Osteoblast (primary cell): Measurements from ENCODE around the gene GPM6B. TPM values are rescaled to one million over a fixed set of nuclear protein-coding genes. Genes with fewer than 3 reads are reported as not detected.

Source experiments
- DNase-seq: peaks from one replicate; pipeline ENCODE4 v3.0.0; 2011; ENCODE audit warnings: low spot score, mixed read lengths; ENCODE audit not compliant: insufficient read length; ENCODE audit errors: missing footprints
- H2AFZ ChIP-seq: 2 replicates; pipeline ENCODE4 v1.6.0; 2011; ENCODE audit warnings: mild to moderate bottlenecking, low read length
- H3K27ac ChIP-seq: 2 replicates; pipeline ENCODE4 v1.5.1; 2011; ENCODE audit warnings: mild to moderate bottlenecking, low read depth, low read length, moderate library complexity
- H3K27me3 ChIP-seq: 2 replicates; pipeline ENCODE4 v1.6.0; 2012; ENCODE audit warnings: mild to moderate bottlenecking, control low read depth, inconsistent platforms, low read length, moderate library complexity; ENCODE audit not compliant: insufficient read depth
- H3K36me3 ChIP-seq: 2 replicates; pipeline ENCODE4 v1.5.1; 2011; ENCODE audit warnings: mild to moderate bottlenecking, low read length, control low read depth, moderate library complexity; ENCODE audit not compliant: insufficient read depth
- H3K4me1 ChIP-seq: 2 replicates; pipeline ENCODE4 v1.5.1; 2011; ENCODE audit warnings: mild to moderate bottlenecking, low read length, control low read depth, moderate library complexity; ENCODE audit not compliant: insufficient read depth
- H3K4me2 ChIP-seq: 2 replicates; pipeline ENCODE4 v1.6.0; 2011; ENCODE audit warnings: mild to moderate bottlenecking, low read length; ENCODE audit not compliant: insufficient read depth
- H3K4me3 ChIP-seq: fragments of 200-600 bp; sonication (generic); 3 replicates; pipeline ENCODE4 v1.5.1; 2012; ENCODE audit warnings: mild to moderate bottlenecking, low read length, inconsistent platforms; ENCODE audit not compliant: insufficient read depth
- H3K79me2 ChIP-seq: 2 replicates; pipeline ENCODE4 v1.6.0; 2012; ENCODE audit warnings: mild to moderate bottlenecking, low read length, control low read depth, inconsistent platforms; ENCODE audit not compliant: insufficient read depth
- H3K9me3 ChIP-seq: 2 replicates; pipeline ENCODE4 v1.5.1; 2011; ENCODE audit warnings: low read depth, low read length, control low read depth
- H4K20me1 ChIP-seq: 2 replicates; pipeline ENCODE4 v1.6.0; 2012; ENCODE audit warnings: mild to moderate bottlenecking, low read length, control low read depth; ENCODE audit not compliant: insufficient read depth
- CTCF ChIP-seq: IDR thresholded peaks from 2 replicates; pipeline ENCODE4 v1.5.1; 2011; ENCODE audit warnings: mild to moderate bottlenecking, low read depth, low read length, moderate library complexity; ENCODE audit errors: extremely low read depth
- total RNA-seq: library from RNA; depleted of rRNA; stranded (reverse); fragments of >200 nt; gene quantifications from 2 replicates; pipeline ENCODE4 v1.2.3, GENCODE V29; 2012

The GPM6B gene
- total RNA-seq, 1 donor: 1.1 TPM

- no peak for TF ChIP-seq CTCF
- Histone ChIP-seq H2AFZ (no peak overlapping the region), H3K36me3 (no peaks in the 10 kb centered on the region), H3K9me3 (no peaks in the 10 kb centered on the region), H3K4me3 (no peak overlapping the region), H3K27ac (no peak overlapping the region), H4K20me1 (no peaks in the 10 kb centered on the region), H3K4me1 (no peaks in the 10 kb centered on the region), H3K27me3 (peaks cover 16% of the 10 kb centered on the region), H3K4me2 (no peak overlapping the region), H3K79me2 (no peaks in the 10 kb centered on the region)
- no peak for DNase-seq
Observed at GRCh38 chrX:13824746-13825145, 7.9 kb upstream of the GPM6B start.

- H3K4me3 ChIP-seq: no peak overlapping the region
- no peaks in the 10 kb centered on the region for H3K4me1 ChIP-seq
- no peak overlapping the region for H3K27ac ChIP-seq
- H3K36me3 ChIP-seq: no peaks in the 10 kb centered on the region
- peaks cover 24% of the 10 kb centered on the region for H3K27me3 ChIP-seq
- TF ChIP-seq CTCF: no peak
- no peaks in the 10 kb centered on the region for H3K9me3 ChIP-seq
- H4K20me1 ChIP-seq: no peaks in the 10 kb centered on the region
- H3K4me2 ChIP-seq: no peak overlapping the region
- no peaks in the 10 kb centered on the region for H3K79me2 ChIP-seq
- no peak overlapping the region for H2AFZ ChIP-seq
- DNase-seq: no peak
Observed at GRCh38 chrX:13821738-13822137, 4.8 kb upstream of the GPM6B start.

- H3K27ac ChIP-seq: no peak overlapping the region
- H4K20me1 ChIP-seq: no peaks in the 10 kb centered on the region
- H3K4me1 ChIP-seq: no peaks in the 10 kb centered on the region
- no peaks in the 10 kb centered on the region for H3K79me2 ChIP-seq
- H2AFZ ChIP-seq: no peak overlapping the region
- no peak for TF ChIP-seq CTCF
- no peak overlapping the region for H3K4me2 ChIP-seq
- no peak overlapping the region for H3K4me3 ChIP-seq
- H3K27me3 ChIP-seq: peaks cover 44% of the 10 kb centered on the region
- H3K36me3 ChIP-seq: no peaks in the 10 kb centered on the region
- H3K9me3 ChIP-seq: no peaks in the 10 kb centered on the region
- no peak for DNase-seq
Observed at GRCh38 chrX:13816176-13816575, 717 bp downstream of the GPM6B start.

GRCh38 chrX:13815664-13816063 is 1.2 kb downstream of the GPM6B start:
- Histone ChIP-seq H3K36me3 (no peaks in the 10 kb centered on the region), H3K27me3 (peaks cover 39% of the 10 kb centered on the region), H3K4me1 (no peaks in the 10 kb centered on the region), H3K27ac (no peak overlapping the region), H3K79me2 (no peaks in the 10 kb centered on the region), H4K20me1 (no peaks in the 10 kb centered on the region), H3K4me2 (no peak overlapping the region), H3K4me3 (no peak overlapping the region), H2AFZ (no peak overlapping the region), H3K9me3 (no peaks in the 10 kb centered on the region)
- no peak for DNase-seq
- TF ChIP-seq CTCF: no peak
